H9 (cell line): Measurements from ENCODE around the gene PCSK6. TPM values are rescaled to one million over a fixed set of nuclear protein-coding genes. Genes with fewer than 3 reads are reported as not detected.

Experiments
- DNase-seq: peaks from one replicate; pipeline ENCODE4 v3.0.0-alpha.2; 2017
- H2AFZ ChIP-seq: one replicate; pipeline ENCODE4 v1.6.1; 2013; ENCODE audit warnings: mild to moderate bottlenecking, low read length, control low read depth, moderate library complexity
- H2AK5ac ChIP-seq: 2 replicates; pipeline ENCODE4 v1.6.1; 2013; ENCODE audit warnings: low read length, control low read depth, mixed read lengths; ENCODE audit not compliant: insufficient read length
- H2BK120ac ChIP-seq: one replicate; pipeline ENCODE4 v1.6.1; 2013; ENCODE audit warnings: low read depth, mild to moderate bottlenecking, low read length, control low read depth, inconsistent platforms; ENCODE audit not compliant: poor library complexity, severe bottlenecking
- H2BK12ac ChIP-seq: 2 replicates; pipeline ENCODE4 v1.6.1; 2013; ENCODE audit warnings: low read length, control low read depth, mixed read lengths, low read depth; ENCODE audit not compliant: insufficient read length
- H2BK15ac ChIP-seq: 2 replicates; pipeline ENCODE4 v1.6.1; 2013; ENCODE audit warnings: low read depth, low read length, control low read depth
- H2BK20ac ChIP-seq: one replicate; pipeline ENCODE4 v1.6.1; 2013; ENCODE audit warnings: low read depth, mild to moderate bottlenecking, low read length, control low read depth, inconsistent platforms; ENCODE audit not compliant: poor library complexity, severe bottlenecking
- H2BK5ac ChIP-seq: 2 replicates; pipeline ENCODE4 v1.6.1; 2013; ENCODE audit warnings: low read length, control low read depth, mixed read lengths; ENCODE audit not compliant: insufficient read length
- H3K14ac ChIP-seq: 2 replicates; pipeline ENCODE4 v1.6.1; 2013; ENCODE audit warnings: low read length, control low read depth; ENCODE audit not compliant: insufficient read depth
- H3K18ac ChIP-seq: 2 replicates; pipeline ENCODE4 v1.6.1; 2013; ENCODE audit warnings: low read depth, mild to moderate bottlenecking, mixed read lengths, low read length, control low read depth; ENCODE audit not compliant: insufficient read length
- H3K23ac ChIP-seq: 2 replicates; pipeline ENCODE4 v1.6.1; 2013; ENCODE audit warnings: low read length, control low read depth, mixed read lengths, low read depth; ENCODE audit not compliant: insufficient read length
- H3K23me2 ChIP-seq: 2 replicates; pipeline ENCODE4 v1.6.1; 2013; ENCODE audit warnings: low read depth, mild to moderate bottlenecking, mixed read lengths, low read length, control low read depth; ENCODE audit not compliant: insufficient read length, poor library complexity, severe bottlenecking
- H3K27ac ChIP-seq: 2 replicates; pipeline ENCODE4 v1.5.1; 2013; ENCODE audit warnings: low read length, control low read depth, mixed read lengths, low read depth; ENCODE audit not compliant: insufficient read length
- H3K27me3 ChIP-seq: 2 replicates; pipeline ENCODE4 v1.6.1; 2013; ENCODE audit warnings: low read length, control low read depth, inconsistent platforms; ENCODE audit not compliant: insufficient read depth
- H3K4ac ChIP-seq: 2 replicates; pipeline ENCODE4 v1.6.1; 2013; ENCODE audit warnings: low read depth, mild to moderate bottlenecking, control low read depth, inconsistent platforms, low read length, moderate library complexity
- H3K4me1 ChIP-seq: 2 replicates; pipeline ENCODE4 v1.6.1; 2013; ENCODE audit warnings: low read length, control low read depth, inconsistent platforms; ENCODE audit not compliant: insufficient read depth
- H3K4me2 ChIP-seq: 2 replicates; pipeline ENCODE4 v1.6.1; 2013; ENCODE audit warnings: low read length, control low read depth, mixed read lengths; ENCODE audit not compliant: insufficient read length, insufficient read depth
- H3K56ac ChIP-seq: 2 replicates; pipeline ENCODE4 v1.6.1; 2013; ENCODE audit warnings: low read depth, mild to moderate bottlenecking, mixed read lengths, low read length, control low read depth; ENCODE audit not compliant: insufficient read length
- H3K79me1 ChIP-seq: 2 replicates; pipeline ENCODE4 v1.6.1; 2013; ENCODE audit warnings: low read depth, mild to moderate bottlenecking, moderate library complexity, low read length, control low read depth, inconsistent platforms; ENCODE audit not compliant: insufficient read depth, poor library complexity, severe bottlenecking
- H3K79me2 ChIP-seq: 2 replicates; pipeline ENCODE4 v1.6.1; 2013; ENCODE audit warnings: low read length, control low read depth, inconsistent platforms; ENCODE audit not compliant: insufficient read depth
- H3K9ac ChIP-seq: 2 replicates; pipeline ENCODE4 v1.6.1; 2013; ENCODE audit warnings: low read length, control low read depth, mixed read lengths; ENCODE audit not compliant: insufficient read length; ENCODE audit errors: extremely low read depth
- H3K9me3 ChIP-seq: one replicate; pipeline ENCODE4 v1.6.1; 2013; ENCODE audit warnings: low read depth, low read length, inconsistent platforms; ENCODE audit not compliant: control insufficient read depth
- H3T11ph ChIP-seq: one replicate; pipeline ENCODE4 v1.6.1; 2013; ENCODE audit warnings: mild to moderate bottlenecking, low read length, control low read depth, inconsistent platforms
- H4K20me1 ChIP-seq: one replicate; pipeline ENCODE4 v1.6.1; 2013; ENCODE audit not compliant: control insufficient read depth, insufficient read length, insufficient read depth
- H4K5ac ChIP-seq: 2 replicates; pipeline ENCODE4 v1.6.1; 2013; ENCODE audit warnings: low read depth, mild to moderate bottlenecking, mixed read lengths, low read length, control low read depth; ENCODE audit not compliant: insufficient read length
- H4K8ac ChIP-seq: replicated peaks from 2 replicates; pipeline ENCODE4 v1.6.1; 2013; ENCODE audit warnings: low read length, control low read depth, mixed read lengths, low read depth; ENCODE audit not compliant: insufficient read length
- H4K91ac ChIP-seq: 2 replicates; pipeline ENCODE4 v1.6.1; 2013; ENCODE audit warnings: low read depth, mild to moderate bottlenecking, moderate library complexity, mixed read lengths, low read length, control low read depth; ENCODE audit not compliant: insufficient read length
- H3K27ac Mint-ChIP-seq, 3 experiments: 2 replicates in 2 of 3; 3 replicates in 1 of 3; pipeline ENCODE4 v1.8.0; 2020 to 2021; ENCODE audit warnings: mixed read lengths in 3 of 3, mild to moderate bottlenecking in 1 of 3, moderate library complexity in 1 of 3
- H3K27me3 Mint-ChIP-seq: 2 replicates; pipeline ENCODE4 v1.8.0; 2021; ENCODE audit warnings: low read depth, mild to moderate bottlenecking, moderate library complexity, mixed read lengths
- H3K36me3 Mint-ChIP-seq, 3 experiments: 2 replicates in 2 of 3; 3 replicates in 1 of 3; pipeline ENCODE4 v1.8.0; 2020 to 2021; ENCODE audit warnings: low read depth in 3 of 3, mixed read lengths in 3 of 3; ENCODE audit not compliant: insufficient read depth in 1 of 3
- H3K4me1 Mint-ChIP-seq, 2 experiments: 2 replicates each; pipeline ENCODE4 v1.8.0; 2020; ENCODE audit warnings: mixed read lengths in 2 of 2
- H3K4me3 Mint-ChIP-seq, 2 experiments: 2 replicates in 1 of 2; 3 replicates in 1 of 2; pipeline ENCODE4 v1.8.0; 2020 to 2021; ENCODE audit warnings: mild to moderate bottlenecking in 2 of 2, mixed read lengths in 2 of 2, moderate library complexity in 1 of 2
- H3K9me3 Mint-ChIP-seq, 2 experiments: 2 replicates in 1 of 2; 3 replicates in 1 of 2; pipeline ENCODE4 v1.8.0; 2020; ENCODE audit warnings: mild to moderate bottlenecking in 2 of 2, mixed read lengths in 2 of 2, moderate library complexity in 1 of 2
- CTCF ChIP-seq: fragments of 200-600 bp; sonication (generic); conservative IDR thresholded peaks from 3 replicates; pipeline ENCODE4 v1.8.0; 2021; ENCODE audit warnings: antibody characterized with exemption, mild to moderate bottlenecking
- WGBS: extraction: QIAGEN DNeasy Blood & Tissue Kit; methylation state at CpG from one replicate; pipeline ENCODE4 v1.1.7; 2013; ENCODE audit warnings: missing lambda C conversion rate, low lambda C conversion rate, mixed read lengths; ENCODE audit not compliant: insufficient read length; ENCODE audit errors: extremely low coverage; 5-methylcytosine and 5-hydroxymethylcytosine counted together
- total RNA-seq: library from RNA; stranded (reverse); gene quantifications from 2 replicates; pipeline ENCODE4 v1.2.1, GENCODE V29; 2021

PCSK6 gene
- total RNA-seq, 1 experiment from 2014 or later: 4.0 TPM

- no peak overlapping the region for H2AFZ ChIP-seq
- peaks cover 54% of the 10 kb centered on the region for H3K27me3 Mint-ChIP-seq
These were observed 7.5 kb upstream of the PCSK6 start for GRCh38 chr15:101497017-101497416.

More at GRCh38 chr15:101497017-101497416, 7.5 kb upstream of the PCSK6 start:
- H2AK5ac ChIP-seq: no peak overlapping the region
- no peak overlapping the region for H3K4me3 Mint-ChIP-seq
- no peak overlapping the region for H3K14ac ChIP-seq
- peak overlapping the region in 1 of 3 experiments; percentile 34; a peak in 3 of 7 replicates for H3K27ac Mint-ChIP-seq
- no peak for DNase-seq
- TF ChIP-seq CTCF: no peak
- no peak overlapping the region for H3K18ac ChIP-seq
- no peak overlapping the region for H2BK20ac ChIP-seq
- no peaks in the 10 kb centered on the region for H3K9me3 ChIP-seq
- H3K4me2 ChIP-seq: no peak overlapping the region
- no peak overlapping the region for H3K56ac ChIP-seq
- no peak overlapping the region for H3K23ac ChIP-seq
- H3K4me1 ChIP-seq: no peaks in the 10 kb centered on the region
- H3T11ph ChIP-seq: no peak overlapping the region
- H4K91ac ChIP-seq: no peak overlapping the region
- no peak overlapping the region for H4K5ac ChIP-seq
- H3K4me1 Mint-ChIP-seq: peaks cover 31 to 45% of the 10 kb centered on the region in 2 experiments
- peaks cover 9 to 12% of the 10 kb centered on the region in 2 experiments; a peak in 4 of 5 replicates for H3K9me3 Mint-ChIP-seq
- no peaks in the 10 kb centered on the region for H3K27me3 ChIP-seq
- no peaks in the 10 kb centered on the region for H4K20me1 ChIP-seq
- no peaks in the 10 kb centered on the region for H3K79me1 ChIP-seq
- no peak overlapping the region for H4K8ac ChIP-seq
- no peak overlapping the region for H3K27ac ChIP-seq
- H3K23me2 ChIP-seq: no peaks in the 10 kb centered on the region
- H2BK12ac ChIP-seq: no peak overlapping the region
- H3K79me2 ChIP-seq: no peaks in the 10 kb centered on the region
- no peak overlapping the region for H2BK120ac ChIP-seq
- H2BK5ac ChIP-seq: no peak overlapping the region
- peaks cover 0 to 14% (median 1%) of the 10 kb centered on the region in 3 experiments; a peak in 3 of 7 replicates for H3K36me3 Mint-ChIP-seq
- no CpG with 5 or more reads among the region's 13 CpGs for WGBS
- no peak overlapping the region for H3K9ac ChIP-seq
- H3K4ac ChIP-seq: no peak overlapping the region
- no peak overlapping the region for H2BK15ac ChIP-seq
